Small intestine (tissue), 7 donors: ENCODE measurements around the gene YPEL4. TPM values are rescaled to one million over a fixed set of nuclear protein-coding genes. Genes with fewer than 3 reads are reported as not detected.

ENCODE experiments used
- DNase-seq, 2 donors: peaks; one replicate each; pipeline versions ENCODE4 v3.0.0 to v3.0.0-alpha.2; 2013
- FAIRE-seq: peaks from 2 replicates; lab custom pipeline; 2012; peaks lifted over from hg19 to GRCh38; lab: Jason Lieb, UNC
- H3K27ac ChIP-seq, 3 donors: one replicate each; pipeline ENCODE4 v1.5.1; 2013; ENCODE audit warnings: low read length in 2 of 3, mild to moderate bottlenecking in 2 of 3, control low read depth in 1 of 3, inconsistent platforms in 1 of 3, low read depth in 1 of 3, moderate library complexity in 1 of 3
- H3K27me3 ChIP-seq, 3 donors: one replicate each; pipeline ENCODE4 v1.6.1; 2013; ENCODE audit warnings: low read length in 3 of 3, inconsistent platforms in 1 of 3; ENCODE audit not compliant: control insufficient read depth in 3 of 3, insufficient read depth in 3 of 3
- H3K36me3 ChIP-seq, 3 donors: one replicate each; pipeline ENCODE4 v1.6.1; 2013; ENCODE audit warnings: low read length in 3 of 3, inconsistent platforms in 1 of 3, low read depth in 1 of 3, mild to moderate bottlenecking in 1 of 3, moderate library complexity in 1 of 3; ENCODE audit not compliant: control insufficient read depth in 3 of 3, insufficient read depth in 2 of 3
- H3K4me1 ChIP-seq, 3 donors: one replicate each; pipeline ENCODE4 v1.6.1; 2013; ENCODE audit warnings: low read length in 2 of 3, inconsistent platforms in 1 of 3, low read depth in 1 of 3, mild to moderate bottlenecking in 1 of 3, moderate library complexity in 1 of 3; ENCODE audit not compliant: control insufficient read depth in 3 of 3, insufficient read depth in 2 of 3
- H3K4me3 ChIP-seq, 3 donors: one replicate each; pipeline ENCODE4 v1.5.1; 2013; ENCODE audit warnings: low read length in 3 of 3, control low read depth in 1 of 3, inconsistent platforms in 1 of 3, low read depth in 1 of 3, mild to moderate bottlenecking in 1 of 3, moderate library complexity in 1 of 3
- H3K9me3 ChIP-seq, 2 donors: one replicate each; pipeline ENCODE4 v1.6.1; 2013; ENCODE audit warnings: low read depth in 1 of 2, low read length in 1 of 2; ENCODE audit not compliant: control insufficient read depth in 2 of 2, insufficient read depth in 1 of 2
- WGBS, 3 donors: extraction: QIAGEN DNeasy Blood & Tissue Kit; methylation state at CpG; one replicate each; pipeline ENCODE4 v1.1.7; 2013; 5-methylcytosine and 5-hydroxymethylcytosine counted together
- polyA plus RNA-seq, 4 donors: library from polyadenylated mRNA; stranded (reverse) in 3 of 4; unstranded in 1 of 4; fragments of 200-250 nt in 3 of 4; fragments of 120-200 nt in 1 of 4; gene quantifications; one replicate each; pipeline versions ENCODE4 v1.2.1 to v1.2.3, GENCODE V29; 2013
- donor health status: healthy with polysubstance abuse.
- donor health status: control.
- donor health status: control.
- donor health status: Bipolar disorder and iron deficiency.
- donor health status: healthy.

Gene YPEL4
- polyA plus RNA-seq, 4 donors = 0.86 to 2.2 (median 1.4) TPM; not detected in 1

GRCh38 chr11:57674251-57674650 is 24.5 kb upstream of the YPEL4 start:
- no peak for DNase-seq
- no peak overlapping the region for H3K4me3 ChIP-seq
- no peak for FAIRE-seq
- H3K9me3 ChIP-seq = no peaks in the 10 kb centered on the region
- no peak overlapping the region for H3K27ac ChIP-seq
- H3K27me3 ChIP-seq = no peaks in the 10 kb centered on the region
- H3K36me3 ChIP-seq = peaks cover 7 to 18% (median 17%) of the 10 kb centered on the region in 3 donors
- peaks cover 0 to 10% (median 3%) of the 10 kb centered on the region in 3 donors for H3K4me1 ChIP-seq

- 0 to 1% (median 0%) methylated on average over 17 to 31 of the region's 31 CpGs for WGBS, 3 donors
- Histone ChIP-seq H3K27ac (peak overlapping the region; percentile 91 to 99 (median 94)), H3K4me1 (peaks cover 3 to 6% (median 5%) of the 10 kb centered on the region in 3 donors), H3K27me3 (no peaks in the 10 kb centered on the region), H3K9me3 (no peaks in the 10 kb centered on the region), H3K4me3 (peak overlapping the region; percentile 86 to 94 (median 87)), H3K36me3 (peaks cover 2 to 7% (median 5%) of the 10 kb centered on the region in 3 donors)
- FAIRE-seq (no peak), DNase-seq (peak in 1 of 2 donors; percentile 42)
Observed at GRCh38 chr11:57668434-57668782, 18.7 kb upstream of the YPEL4 start.

GRCh38 chr11:57667736-57668433 is 18.2 kb upstream of the YPEL4 start, which contains the start of gene ZDHHC5:
TSS of gene ZDHHC5 (plus strand) at chr11:57668114. CDS start at chr11:57673091, 4,977 bp downstream.
- 0% methylated on average over 76 to 96 of the region's 96 CpGs for WGBS, 3 donors
- peaks cover 2 to 4% (median 4%) of the 10 kb centered on the region in 3 donors for H3K36me3 ChIP-seq
- H3K4me3 ChIP-seq = peak within 1 kb of the TSS; percentile 86 to 94 (median 87)
- FAIRE-seq = no peak
- H3K4me1 ChIP-seq = peaks cover 3 to 6% (median 5%) of the 10 kb centered on the region in 3 donors
- H3K27me3 ChIP-seq = no peaks in the 10 kb centered on the region
- H3K27ac ChIP-seq = peak within 1 kb of the TSS; percentile 91 to 99 (median 94)
- peak; percentile 99 to 100 for DNase-seq
- H3K9me3 ChIP-seq = no peaks in the 10 kb centered on the region

GRCh38 chr11:57667117-57667735 is 17.5 kb upstream of the YPEL4 start:
- Histone ChIP-seq H3K9me3 (no peaks in the 10 kb centered on the region), H3K4me1 (peaks cover 3 to 5% (median 4%) of the 10 kb centered on the region in 3 donors), H3K27ac (peak overlapping the region; percentile 91 to 99 (median 94)), H3K27me3 (no peaks in the 10 kb centered on the region), H3K36me3 (peaks cover 0 to 3% (median 1%) of the 10 kb centered on the region in 3 donors), H3K4me3 (peak overlapping the region; percentile 49 to 94 (median 54))
- FAIRE-seq = no peak
- peak; percentile 98 for DNase-seq
- WGBS, 3 donors = 0 to 1% (median 0%) methylated on average over 29 of the region's 29 CpGs

GRCh38 chr11:57663975-57664374 is 14.3 kb upstream of the YPEL4 start:
- no peaks in the 10 kb centered on the region for H3K27me3 ChIP-seq
- WGBS, 3 donors = 84 to 85% (median 85%) methylated on average over 9 of the region's 9 CpGs

GRCh38 chr11:57662893-57663292 is 13.2 kb upstream of the YPEL4 start:
- H3K27me3 ChIP-seq = no peaks in the 10 kb centered on the region
- no peak overlapping the region for H3K27ac ChIP-seq
- peaks cover 0 to 12% (median 0%) of the 10 kb centered on the region in 3 donors for H3K4me1 ChIP-seq
- FAIRE-seq (no peak), DNase-seq (no peak)
- H3K4me3 ChIP-seq = no peak overlapping the region
- no peaks in the 10 kb centered on the region for H3K9me3 ChIP-seq
- H3K36me3 ChIP-seq = peaks cover 4 to 26% (median 5%) of the 10 kb centered on the region in 3 donors
- WGBS, 3 donors = 65 to 69% (median 68%) methylated on average over 4 of the region's 4 CpGs

More at GRCh38 chr11:57663975-57664374, 14.3 kb upstream of the YPEL4 start:
- Histone ChIP-seq H3K4me1 (peaks cover 0 to 5% (median 0%) of the 10 kb centered on the region in 3 donors), H3K27ac (no peak overlapping the region), H3K4me3 (no peak overlapping the region), H3K36me3 (peaks cover 4 to 26% (median 5%) of the 10 kb centered on the region in 3 donors), H3K9me3 (no peaks in the 10 kb centered on the region)
- DNase-seq = no peak
- no peak for FAIRE-seq

- Histone ChIP-seq H3K27ac (no peak overlapping the region), H3K9me3 (no peaks in the 10 kb centered on the region), H3K4me1 (peaks cover 0 to 7% (median 0%) of the 10 kb centered on the region in 3 donors), H3K4me3 (no peak overlapping the region), H3K27me3 (no peaks in the 10 kb centered on the region), H3K36me3 (peaks cover 4 to 26% (median 5%) of the 10 kb centered on the region in 3 donors)
- 96 to 97% (median 96%) methylated on average over 14 of the region's 14 CpGs for WGBS, 3 donors
- DNase-seq = no peak
- no peak for FAIRE-seq
Observed at GRCh38 chr11:57659669-57660068, 10.0 kb upstream of the YPEL4 start.

- Histone ChIP-seq H3K36me3 (peaks cover 4 to 24% (median 5%) of the 10 kb centered on the region in 3 donors), H3K4me3 (peak overlapping the region; percentile 39 to 68 (median 56)), H3K27me3 (no peaks in the 10 kb centered on the region), H3K27ac (peak overlapping the region in 1 of 3 donors; percentile 6), H3K9me3 (no peaks in the 10 kb centered on the region), H3K4me1 (peaks cover 0 to 7% (median 0%) of the 10 kb centered on the region in 3 donors)
- FAIRE-seq = no peak
- DNase-seq = no peak
- 0 to 2% (median 1%) methylated on average over 8 of the region's 8 CpGs for WGBS, 3 donors
Observed at GRCh38 chr11:57658023-57658361, 8.3 kb upstream of the YPEL4 start.
